Suprapubic skin (tissue), 4 donors: ENCODE data around the gene PROZ. TPM values are rescaled to one million over a fixed set of nuclear protein-coding genes. Genes with fewer than 3 reads are reported as not detected.

Source experiments
- DNase-seq, 2 donors: peaks; one replicate each; pipeline ENCODE4 v3.0.0-alpha.2; 2019; ENCODE audit warnings: low spot score in 2 of 2
- H3K27ac ChIP-seq: fragments of 200-600 bp; sonication (generic); one replicate; pipeline ENCODE4 v1.5.1; 2019
- H3K27me3 ChIP-seq: fragments of 200-600 bp; sonication (generic); one replicate; pipeline ENCODE4 v1.5.1; 2019
- H3K36me3 ChIP-seq: fragments of 200-600 bp; sonication (generic); one replicate; pipeline ENCODE4 v1.5.1; 2019
- H3K4me1 ChIP-seq: fragments of 200-600 bp; sonication (generic); one replicate; pipeline ENCODE4 v1.5.1; 2019
- H3K4me3 ChIP-seq: fragments of 200-600 bp; sonication (generic); one replicate; pipeline ENCODE4 v1.5.1; 2019; ENCODE audit warnings: mild to moderate bottlenecking
- H3K9me3 ChIP-seq: fragments of 200-600 bp; sonication (generic); one replicate; pipeline ENCODE4 v1.5.1; 2019
- CTCF ChIP-seq, 2 donors: fragments of 200-600 bp in 1 of 2; fragments of 450-650 bp in 1 of 2; sonication (generic) in 1 of 2; IDR thresholded peaks; one replicate each; pipeline ENCODE4 v1.5.1; 2016 to 2019; ENCODE audit warnings: antibody characterized with exemption in 2 of 2, mild to moderate bottlenecking in 1 of 2, moderate library complexity in 1 of 2
- EP300 ChIP-seq: sonication (generic); formaldehyde crosslinking; IDR thresholded peaks from one replicate; pipeline ENCODE4 v1.6.1; 2017; ENCODE audit warnings: antibody characterized with exemption
- POLR2A ChIP-seq, 2 donors: fragments of 450-650 bp; IDR thresholded peaks; one replicate each; pipeline ENCODE4 v1.6.1; 2017; ENCODE audit warnings: antibody characterized with exemption in 2 of 2, mild to moderate bottlenecking in 2 of 2, moderate library complexity in 2 of 2
- POLR2AphosphoS5 ChIP-seq, 3 donors: sonication (generic); formaldehyde crosslinking; IDR thresholded peaks; one replicate each; pipeline ENCODE4 v1.6.1; 2017; ENCODE audit warnings: antibody characterized with exemption in 3 of 3
- WGBS: methylation state at CpG from one replicate; pipeline ENCODE4 v1.1.5; 2018; 5-methylcytosine and 5-hydroxymethylcytosine counted together
- total RNA-seq, 4 donors: library from RNA; depleted of rRNA; stranded (reverse); fragments of >200 nt; gene quantifications; one replicate each; pipeline ENCODE4 v1.1.0, GENCODE V29; 2016

PROZ gene
- total RNA-seq, 4 donors from 2014 or later = not detected

GRCh38 chr13:113207460-113207859 is 49.0 kb downstream of the PROZ start:
- Histone ChIP-seq H3K4me1 (peaks cover 62% of the 10 kb centered on the region), H3K4me3 (peak overlapping the region; percentile 72), H3K27ac (peak overlapping the region; percentile 99), H3K9me3 (no peaks in the 10 kb centered on the region), H3K27me3 (no peaks in the 10 kb centered on the region), H3K36me3 (peaks cover 5% of the 10 kb centered on the region)
- DNase-seq = no peak
- WGBS = 31% methylated on average over 3 of the region's 3 CpGs
- TF ChIP-seq POLR2A (IDR thresholded peaks at IDR 0.05) (no peak), POLR2AphosphoS5 (IDR thresholded peaks at IDR 0.05) (no peak), CTCF (IDR thresholded peaks at IDR 0.05) (no peak), EP300 (no peak)

GRCh38 chr13:113207890-113208420 is 49.5 kb downstream of the PROZ start:
- peaks cover 64% of the 10 kb centered on the region for H3K4me1 ChIP-seq
- peaks cover 5% of the 10 kb centered on the region for H3K36me3 ChIP-seq
- H3K27me3 ChIP-seq = no peaks in the 10 kb centered on the region
- 0% methylated on average over 23 of the region's 44 CpGs for WGBS
- no peak for TF ChIP-seq POLR2A (IDR thresholded peaks at IDR 0.05)
- TF ChIP-seq CTCF (IDR thresholded peaks at IDR 0.05) = no peak
- no peak for TF ChIP-seq POLR2AphosphoS5 (IDR thresholded peaks at IDR 0.05)
- TF ChIP-seq EP300 = no peak
- H3K4me3 ChIP-seq = peak overlapping the region; percentile 72
- DNase-seq = no peak
- no peaks in the 10 kb centered on the region for H3K9me3 ChIP-seq
- peak overlapping the region; percentile 99 for H3K27ac ChIP-seq

GRCh38 chr13:113208421-113209335 is 50.2 kb downstream of the PROZ start, which contains the start of gene PCID2:
PCID2 (minus strand) TSS chr13:113208669; CDS start chr13:113208634, 35 bp downstream.
- Histone ChIP-seq H3K36me3 (peaks cover 5% of the 10 kb centered on the region), H3K27ac (peak within 1 kb of the TSS; percentile 99), H3K9me3 (no peaks in the 10 kb centered on the region), H3K4me1 (peaks cover 71% of the 10 kb centered on the region), H3K4me3 (peak within 1 kb of the TSS; percentile 72), H3K27me3 (no peaks in the 10 kb centered on the region)
- TF ChIP-seq EP300 (no peak), POLR2AphosphoS5 (IDR thresholded peaks at IDR 0.05) (peak; percentile 73 to 98 (median 86)), CTCF (IDR thresholded peaks at IDR 0.05) (no peak), POLR2A (IDR thresholded peaks at IDR 0.05) (peak in 1 of 2 donors; percentile 82)
- DNase-seq = peak; percentile 92 to 93
- WGBS = 0% methylated on average over 2 of the region's 103 CpGs

- peaks cover 4% of the 10 kb centered on the region for H3K36me3 ChIP-seq
- no peaks in the 10 kb centered on the region for H3K27me3 ChIP-seq
- H3K4me3 ChIP-seq = peak within 1 kb of the TSS; percentile 72
- peak in 1 of 2 donors; percentile 87 for DNase-seq
- H3K4me1 ChIP-seq = peaks cover 71% of the 10 kb centered on the region
- no peak for TF ChIP-seq POLR2AphosphoS5 (IDR thresholded peaks at IDR 0.05)
- TF ChIP-seq EP300 = no peak
- TF ChIP-seq POLR2A (IDR thresholded peaks at IDR 0.05) = no peak
- no peak for TF ChIP-seq CTCF (IDR thresholded peaks at IDR 0.05)
- no peaks in the 10 kb centered on the region for H3K9me3 ChIP-seq
- no CpG with 5 or more reads among the region's 66 CpGs for WGBS
- H3K27ac ChIP-seq = peak within 1 kb of the TSS; percentile 99
Measured at GRCh38 chr13:113209336-113209758, 50.9 kb downstream of the PROZ start, which contains the start of gene CUL4A. CUL4A (plus strand) TSS chr13:113209613; CDS start chr13:113209628, 15 bp downstream.
